ENCODE measurements around the gene BCLAF1.

GRCh38 chr6:136317021-136317694 lies 27.5 kb upstream of the BCLAF1 start:
- TF ChIP-seq CTCF (IDR thresholded peaks at IDR 0.05) (peak; percentile 69 to 88 (median 81)), POLR2A (IDR thresholded peaks at IDR 0.05) (no peak)

All from heart left ventricle (tissue), 13 donors.